Parathyroid adenoma (tissue), 2 donors: ENCODE measurements around the gene FANCL.

Experiments
- H2AFZ ChIP-seq: fragments of 300-600 bp; sonication (generic); one replicate; pipeline ENCODE4 v1.7.0; 2017; ENCODE audit warnings: antibody characterized with exemption, mild to moderate bottlenecking
- H3K27ac ChIP-seq: fragments of 300-600 bp; sonication (generic); one replicate; pipeline ENCODE4 v1.7.0; 2017
- H3K27me3 ChIP-seq: fragments of 300-600 bp; sonication (generic); one replicate; pipeline ENCODE4 v1.7.0; 2017; ENCODE audit warnings: low read length; ENCODE audit not compliant: control insufficient read depth, insufficient read depth
- H3K36me3 ChIP-seq: fragments of 300-600 bp; sonication (generic); one replicate; pipeline ENCODE4 v1.7.0; 2017; ENCODE audit warnings: low read length; ENCODE audit not compliant: control insufficient read depth, insufficient read depth
- H3K4me1 ChIP-seq: fragments of 300-600 bp; sonication (generic); one replicate; pipeline ENCODE4 v1.7.0; 2017; ENCODE audit warnings: control low read depth
- H3K4me2 ChIP-seq: fragments of 300-600 bp; sonication (generic); one replicate; pipeline ENCODE4 v1.7.0; 2017; ENCODE audit warnings: low read length
- H3K4me3 ChIP-seq: fragments of 300-600 bp; sonication (generic); one replicate; pipeline ENCODE4 v1.7.0; 2017; ENCODE audit warnings: low read depth, low read length
- H3K79me2 ChIP-seq: fragments of 300-600 bp; sonication (generic); one replicate; pipeline ENCODE4 v1.7.0; 2017; ENCODE audit warnings: control low read depth
- H3K9ac ChIP-seq: fragments of 300-600 bp; sonication (generic); one replicate; pipeline ENCODE4 v1.7.0; 2017; ENCODE audit warnings: mild to moderate bottlenecking
- H3K9me3 ChIP-seq: fragments of 300-600 bp; sonication (generic); one replicate; pipeline ENCODE4 v1.7.0; 2017; ENCODE audit warnings: low read length; ENCODE audit not compliant: control insufficient read depth
- TF ChIP-seq, protein P1 (sequence below): fragments of 300-600 bp; sonication (generic); IDR thresholded peaks from one replicate; pipeline ENCODE4 v1.7.0; 2017; ENCODE audit warnings: antibody characterized with exemption, mild to moderate bottlenecking
- donor health status: primary hyperparathyroidism.

Gene FANCL

DNA sequence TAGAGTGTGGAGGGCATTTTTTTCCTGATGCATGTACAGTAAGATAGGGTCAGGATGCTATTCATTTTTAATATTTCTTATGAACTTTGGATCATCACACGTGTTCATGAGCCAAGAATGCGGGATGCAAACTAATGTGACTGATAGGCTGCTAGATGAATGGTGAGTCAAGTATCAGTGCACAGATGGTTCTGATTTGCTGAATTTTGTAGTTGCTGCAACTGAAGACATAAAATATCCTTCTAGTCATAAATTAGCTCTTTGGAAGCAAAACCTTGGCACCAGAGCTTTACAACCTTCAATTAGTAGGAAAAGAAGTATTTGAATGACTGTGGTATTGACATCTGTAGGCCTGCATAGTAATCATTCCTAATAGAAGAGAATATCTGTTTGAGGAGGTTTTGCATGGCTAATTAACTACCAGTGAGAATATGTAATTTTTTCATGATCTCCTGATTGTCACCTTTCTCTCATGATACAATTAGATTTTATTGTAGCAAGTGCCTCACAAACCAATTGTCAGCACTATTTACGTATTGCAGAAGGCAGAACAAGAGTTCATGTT lies 100.5 kb downstream of the FANCL start:
- Histone ChIP-seq H3K9ac (no peak overlapping the region), H3K36me3 (no peaks in the 10 kb centered on the region), H3K27ac (no peak overlapping the region), H3K9me3 (no peaks in the 10 kb centered on the region), H2AFZ (no peak overlapping the region), H3K4me1 (no peaks in the 10 kb centered on the region), H3K79me2 (no peaks in the 10 kb centered on the region), H3K4me3 (no peak overlapping the region), H3K4me2 (no peak overlapping the region), H3K27me3 (no peaks in the 10 kb centered on the region)
- TF ChIP-seq, protein P1, sequence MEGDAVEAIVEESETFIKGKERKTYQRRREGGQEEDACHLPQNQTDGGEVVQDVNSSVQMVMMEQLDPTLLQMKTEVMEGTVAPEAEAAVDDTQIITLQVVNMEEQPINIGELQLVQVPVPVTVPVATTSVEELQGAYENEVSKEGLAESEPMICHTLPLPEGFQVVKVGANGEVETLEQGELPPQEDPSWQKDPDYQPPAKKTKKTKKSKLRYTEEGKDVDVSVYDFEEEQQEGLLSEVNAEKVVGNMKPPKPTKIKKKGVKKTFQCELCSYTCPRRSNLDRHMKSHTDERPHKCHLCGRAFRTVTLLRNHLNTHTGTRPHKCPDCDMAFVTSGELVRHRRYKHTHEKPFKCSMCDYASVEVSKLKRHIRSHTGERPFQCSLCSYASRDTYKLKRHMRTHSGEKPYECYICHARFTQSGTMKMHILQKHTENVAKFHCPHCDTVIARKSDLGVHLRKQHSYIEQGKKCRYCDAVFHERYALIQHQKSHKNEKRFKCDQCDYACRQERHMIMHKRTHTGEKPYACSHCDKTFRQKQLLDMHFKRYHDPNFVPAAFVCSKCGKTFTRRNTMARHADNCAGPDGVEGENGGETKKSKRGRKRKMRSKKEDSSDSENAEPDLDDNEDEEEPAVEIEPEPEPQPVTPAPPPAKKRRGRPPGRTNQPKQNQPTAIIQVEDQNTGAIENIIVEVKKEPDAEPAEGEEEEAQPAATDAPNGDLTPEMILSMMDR, result no peak

- H2AFZ ChIP-seq, result no peak overlapping the region
- no peaks in the 10 kb centered on the region for H3K9me3 ChIP-seq
- no peaks in the 10 kb centered on the region for H3K4me1 ChIP-seq
- H3K4me2 ChIP-seq, result no peak overlapping the region
- no peaks in the 10 kb centered on the region for H3K79me2 ChIP-seq
- TF ChIP-seq, protein P1, result no peak
- H3K4me3 ChIP-seq, result no peak overlapping the region
- no peaks in the 10 kb centered on the region for H3K27me3 ChIP-seq
- H3K27ac ChIP-seq, result no peak overlapping the region
- H3K9ac ChIP-seq, result no peak overlapping the region
- H3K36me3 ChIP-seq, result no peaks in the 10 kb centered on the region
These were observed 102.6 kb downstream of the FANCL start for GRCh38 chr2:58138396-58139030.

DNA sequence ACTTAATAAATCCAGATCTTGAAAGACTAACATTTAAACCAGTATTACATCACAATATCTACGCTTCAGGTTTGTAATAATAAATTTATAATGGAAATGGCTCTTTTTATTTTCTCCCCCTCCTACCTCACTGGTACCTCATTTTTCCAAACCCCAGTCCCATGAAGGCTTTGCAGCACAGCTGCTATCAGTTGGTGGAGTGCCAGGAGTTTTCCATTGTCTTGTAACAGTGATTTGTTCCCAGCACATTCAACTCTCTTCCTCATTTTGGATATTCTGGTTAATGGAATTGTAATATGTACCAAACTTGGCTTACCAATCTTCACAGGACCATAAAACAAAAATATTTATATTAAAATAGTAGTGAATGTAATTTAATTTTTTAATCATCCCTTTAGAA lies 103.3 kb downstream of the FANCL start:
- Histone ChIP-seq H3K27ac (no peak overlapping the region), H2AFZ (no peak overlapping the region), H3K9me3 (no peaks in the 10 kb centered on the region), H3K27me3 (no peaks in the 10 kb centered on the region), H3K9ac (no peak overlapping the region), H3K79me2 (no peaks in the 10 kb centered on the region), H3K4me3 (no peak overlapping the region), H3K4me1 (no peaks in the 10 kb centered on the region), H3K36me3 (no peaks in the 10 kb centered on the region), H3K4me2 (no peak overlapping the region)
- TF ChIP-seq, protein P1, result no peak

GRCh38 chr2:58137221-58137620 lies 103.9 kb downstream of the FANCL start:
- Histone ChIP-seq H3K4me1 (no peaks in the 10 kb centered on the region), H3K9me3 (no peaks in the 10 kb centered on the region), H3K27ac (no peak overlapping the region), H3K9ac (no peak overlapping the region), H2AFZ (no peak overlapping the region), H3K4me2 (no peak overlapping the region), H3K79me2 (no peaks in the 10 kb centered on the region), H3K27me3 (no peaks in the 10 kb centered on the region), H3K4me3 (no peak overlapping the region), H3K36me3 (no peaks in the 10 kb centered on the region)
- TF ChIP-seq, protein P1, result no peak

DNA sequence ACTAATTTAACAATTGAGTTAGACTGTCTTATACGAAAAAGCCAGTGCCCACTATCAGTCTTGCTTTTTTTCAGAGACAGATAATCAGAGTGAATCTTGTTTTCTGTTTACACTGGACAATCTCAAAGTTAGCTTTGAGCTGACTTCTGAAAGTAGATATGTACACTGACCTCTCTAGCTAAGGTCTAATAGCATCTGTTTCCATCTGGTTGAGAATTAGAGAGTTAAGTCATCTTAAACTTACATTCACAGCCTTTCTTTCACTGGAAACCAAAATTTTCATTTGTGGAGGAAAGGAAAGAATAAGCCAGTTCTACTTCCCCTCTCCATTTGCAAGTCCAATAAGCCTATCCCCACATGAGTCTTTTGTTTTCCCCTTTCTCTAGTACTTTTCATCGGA lies 105.3 kb downstream of the FANCL start:
- TF ChIP-seq, protein P1, result no peak
- no peak overlapping the region for H3K27ac ChIP-seq
- no peaks in the 10 kb centered on the region for H3K27me3 ChIP-seq

More for the DNA sequence above, 105.3 kb downstream of the FANCL start:
- Histone ChIP-seq H3K4me2 (no peak overlapping the region), H3K36me3 (no peaks in the 10 kb centered on the region), H3K9me3 (no peaks in the 10 kb centered on the region), H3K4me1 (no peaks in the 10 kb centered on the region), H3K4me3 (no peak overlapping the region), H3K9ac (no peak overlapping the region), H3K79me2 (no peaks in the 10 kb centered on the region), H2AFZ (no peak overlapping the region)
